Stimulated activated CD8-positive, alpha-beta memory T cell treated with anti-CD3 and anti-CD28 coated beads, Interleukin-15, amount 100 ng/mL, for 1 hour (primary cell): Measurements from ENCODE around the gene STRIP2.
"Not testable (repeated sequence)": the region's sequence is repeated elsewhere in the genome, so short reads cannot be mapped to it uniquely, and the experiment has no call there.

Experiments
- DNase-seq: peaks from one replicate; pipeline ENCODE4 v3.0.0-alpha.2; 2020; ENCODE audit warnings: low read depth

The STRIP2 gene

DNA sequence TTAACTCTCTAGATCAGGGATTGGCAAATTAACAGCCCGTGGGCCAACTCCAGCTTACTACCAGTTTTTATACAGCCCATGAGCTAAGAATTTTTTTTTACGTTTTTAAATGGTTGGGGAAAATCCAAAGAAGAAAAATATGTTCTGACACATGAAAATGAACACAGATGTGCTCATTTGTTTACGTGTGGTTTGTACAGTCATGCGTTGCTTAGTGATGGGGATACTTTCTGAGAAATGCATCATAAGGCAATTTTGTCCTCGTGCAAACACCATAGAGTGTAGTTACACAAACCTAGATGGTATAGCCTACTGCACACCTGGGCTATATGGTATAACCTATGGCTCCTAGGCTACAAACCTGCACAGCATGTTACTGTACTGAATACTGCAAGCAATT is 59.8 kb downstream of the STRIP2 start:
- no peak for DNase-seq

GRCh38 chr7:129495987-129496386 is 61.8 kb downstream of the STRIP2 start:
- DNase-seq, result no peak

- DNase-seq, result no peak
Observed at GRCh38 chr7:129496653-129497052, 62.4 kb downstream of the STRIP2 start.

GRCh38 chr7:129497156-129497555 is 62.9 kb downstream of the STRIP2 start:
- DNase-seq, result no peak

DNA sequence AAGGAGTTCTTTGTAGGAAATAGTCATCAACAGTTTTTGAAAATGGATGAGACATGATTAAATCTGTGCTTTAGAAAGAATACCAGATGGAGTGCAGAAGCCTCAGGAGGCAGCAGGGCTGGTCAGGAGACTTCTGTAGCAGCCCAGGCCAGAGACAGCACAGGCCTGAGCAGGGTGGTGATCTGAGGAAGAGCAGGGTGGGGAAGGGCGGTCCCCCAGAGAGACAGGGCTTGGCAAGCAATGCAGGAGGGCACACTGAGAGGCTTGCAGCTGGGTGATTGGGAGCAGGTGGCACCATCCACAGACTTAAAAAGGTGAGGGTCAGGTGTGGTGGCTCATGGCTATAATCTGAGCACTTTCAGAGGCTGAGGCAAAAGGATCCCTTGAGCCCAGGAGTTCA is 63.8 kb downstream of the STRIP2 start:
- no peak for DNase-seq

DNA sequence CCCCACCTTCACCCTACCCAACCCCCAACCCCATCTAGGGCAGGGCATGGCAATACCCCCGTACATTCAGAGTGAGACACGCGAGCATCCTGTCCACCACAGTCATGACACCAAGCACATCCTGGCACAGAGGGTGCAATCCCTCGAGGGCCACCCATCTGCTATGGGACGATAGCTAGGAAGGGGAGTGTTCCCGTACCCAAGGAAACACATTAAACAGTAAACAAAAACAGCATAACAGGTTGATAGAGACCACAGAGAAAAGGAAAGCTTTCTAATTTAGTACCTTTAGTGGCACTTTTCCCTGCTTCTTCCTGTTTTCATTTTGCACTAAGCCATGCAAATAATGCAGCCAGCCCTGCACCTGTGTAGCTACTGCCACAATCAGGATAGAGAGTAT is 65.8 kb downstream of the STRIP2 start:
- no peak for DNase-seq

DNA sequence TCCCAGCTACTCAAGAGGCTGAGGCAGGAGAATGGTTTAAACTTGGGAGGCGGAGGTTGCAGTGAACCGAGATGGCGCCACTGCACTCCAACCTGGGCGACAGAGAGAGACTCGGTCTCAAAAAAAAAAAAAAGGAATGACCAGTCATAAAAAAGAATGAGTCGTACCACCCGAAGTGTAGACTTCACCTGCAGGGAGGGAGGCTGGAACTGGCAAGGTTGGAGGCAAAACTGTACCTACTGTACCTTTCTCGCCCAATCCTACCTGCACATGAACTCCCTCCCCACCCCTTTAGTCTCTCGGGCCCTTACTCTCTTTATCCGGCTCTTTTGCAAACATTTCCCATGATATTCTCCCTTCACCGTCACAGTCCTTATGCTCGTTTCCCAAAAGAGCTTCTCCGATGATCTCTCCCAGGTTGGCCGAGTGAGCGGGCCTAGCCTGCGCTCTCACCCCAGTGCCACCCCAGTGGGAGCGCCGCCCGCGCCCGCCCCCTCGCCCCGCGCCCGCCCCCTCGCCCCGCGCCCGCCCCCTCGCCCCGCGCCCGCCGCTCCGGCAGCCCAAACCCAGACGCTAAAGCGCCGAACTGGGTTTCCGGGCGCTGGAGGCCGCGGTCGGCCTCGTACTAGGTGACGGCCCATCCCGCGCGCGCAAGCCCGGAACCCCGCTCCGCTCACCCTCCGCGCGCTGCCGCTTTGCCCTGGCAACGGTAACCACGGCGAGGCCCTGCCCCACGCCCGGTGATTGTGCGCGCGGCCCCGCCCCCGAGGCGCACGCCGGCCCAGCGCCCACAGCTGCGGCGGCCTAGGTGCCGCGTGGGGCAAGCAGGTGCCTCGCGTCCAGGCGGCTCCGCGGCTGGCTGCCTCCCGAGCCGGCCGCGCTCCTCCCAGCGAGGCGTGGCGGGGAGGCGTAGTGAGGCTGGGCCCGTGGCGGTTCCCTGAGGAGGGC is 67.8 kb downstream of the STRIP2 start, which contains the start of gene SMKR1:
TSS of gene SMKR1 (plus strand) at position 772 of the 948 bp plus-strand sequence. CDS start 294 bp downstream, outside the sequence.
- peak; percentile 80 for DNase-seq

DNA sequence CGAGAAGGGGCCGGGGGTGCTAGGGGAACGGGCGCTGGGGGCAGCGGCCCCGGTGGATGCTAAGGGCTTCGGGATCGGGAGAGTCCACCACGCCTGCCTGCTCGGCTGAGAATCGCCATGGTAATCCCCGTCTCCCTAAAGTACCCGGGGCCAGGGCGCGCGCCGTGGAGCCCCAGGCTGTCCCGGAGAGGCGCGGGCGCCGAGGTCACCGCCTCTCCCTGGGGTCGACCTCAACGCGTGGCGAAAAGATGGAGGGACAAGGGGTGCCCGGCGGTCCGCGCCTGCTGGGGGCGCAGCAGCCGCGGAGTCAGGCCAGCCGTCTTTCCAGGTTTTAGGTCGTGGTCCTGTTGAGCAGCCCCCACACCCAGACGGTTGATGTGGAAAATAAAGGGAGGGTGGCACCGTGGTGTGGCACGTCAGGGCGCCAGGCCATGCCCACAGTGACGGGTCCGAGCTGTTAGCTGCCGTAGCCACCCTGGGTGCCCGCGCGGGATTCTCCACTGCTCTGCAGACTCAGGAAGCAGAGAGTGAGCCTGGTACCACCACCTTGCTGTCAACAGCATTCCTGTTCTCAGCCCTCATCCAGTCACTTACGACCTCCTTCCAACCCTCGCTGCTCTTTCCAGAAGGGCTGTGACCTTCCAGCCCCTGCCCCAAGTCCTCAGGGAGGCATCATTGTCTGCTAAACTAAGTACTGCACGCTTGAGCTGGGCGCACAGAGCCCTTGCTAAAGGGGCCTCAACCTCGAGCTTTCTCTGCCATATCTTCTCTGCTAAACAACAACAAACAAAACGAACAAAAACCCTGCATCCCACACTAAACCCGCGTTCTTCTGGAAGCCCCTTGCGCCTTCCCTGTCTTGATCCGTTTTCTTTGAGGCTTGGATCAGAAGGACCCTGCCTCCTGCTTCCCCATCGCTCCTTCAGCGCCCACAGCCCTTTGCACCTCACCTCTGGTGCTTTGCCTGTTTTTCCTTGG is 68.8 kb downstream of the STRIP2 start:
- DNase-seq, result no peak

GRCh38 chr7:129503725-129504124 is 69.5 kb downstream of the STRIP2 start:
- DNase-seq, result no peak

GRCh38 chr7:129512192-129512591 is 78.0 kb downstream of the STRIP2 start:
- DNase-seq, result no peak

GRCh38 chr7:129513546-129513945 is 79.3 kb downstream of the STRIP2 start:
- no peak for DNase-seq

DNA sequence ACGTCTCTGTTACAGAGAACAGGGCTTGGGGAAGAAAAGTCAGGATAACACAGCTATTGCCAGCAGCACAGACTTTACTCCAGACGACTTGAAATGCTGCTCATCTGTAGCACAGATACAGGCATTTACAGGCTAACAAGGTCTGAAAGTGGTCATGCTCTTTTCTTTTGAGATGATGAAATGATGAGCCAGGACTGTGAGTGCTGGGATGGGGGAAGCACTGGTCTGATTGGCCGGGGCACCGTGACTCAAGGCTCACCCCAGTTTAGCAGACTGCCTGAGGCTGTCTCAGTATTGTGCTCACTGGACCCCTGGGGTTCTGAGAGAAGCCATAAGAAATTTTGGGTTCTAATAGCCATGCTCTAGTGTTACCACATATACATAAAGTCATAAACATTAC is 80.5 kb downstream of the STRIP2 start:
- no peak for DNase-seq

GRCh38 chr7:129515381-129515780 is 81.1 kb downstream of the STRIP2 start:
- no peak for DNase-seq

DNA sequence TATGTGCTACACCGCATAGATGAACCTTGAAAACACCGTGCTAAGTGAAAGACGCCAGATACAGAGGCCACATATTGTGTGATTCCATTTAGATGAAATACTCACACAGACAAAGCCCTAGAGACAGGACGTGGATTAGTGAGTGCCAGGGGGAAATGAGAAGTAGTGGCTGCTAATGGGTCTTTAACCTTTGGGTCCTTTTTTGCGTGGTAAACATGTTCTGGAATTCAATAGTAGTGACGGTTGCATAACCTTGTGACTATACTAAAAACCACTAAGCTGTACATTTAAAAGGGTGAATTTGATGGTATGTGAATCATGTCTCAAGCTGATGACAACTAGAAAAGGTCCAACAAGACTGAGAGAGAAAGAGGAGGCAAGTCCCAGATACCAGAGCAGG is 83.7 kb downstream of the STRIP2 start:
- DNase-seq, result no peak

DNA sequence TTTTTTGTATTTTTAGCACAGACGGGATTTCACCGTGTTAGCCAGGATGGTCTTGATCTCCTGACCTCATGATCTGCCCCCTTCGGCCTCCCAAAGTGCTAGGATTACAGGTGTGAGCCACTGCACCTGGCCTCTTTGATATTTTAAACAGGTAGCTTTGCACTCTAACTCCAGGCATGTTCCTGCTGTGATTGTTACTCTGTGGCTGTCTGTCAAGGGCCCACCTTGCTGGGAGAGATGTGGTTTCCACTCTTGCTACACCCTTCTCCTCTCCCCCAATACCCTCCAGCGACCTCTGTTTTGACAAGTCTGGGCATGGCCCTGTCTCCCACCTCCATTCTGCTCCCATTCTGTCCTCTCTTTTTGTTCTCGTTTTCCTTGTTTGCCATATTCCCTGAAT is 85.2 kb downstream of the STRIP2 start:
- DNase-seq, result no peak

GRCh38 chr7:129522088-129522970 is 88.1 kb downstream of the STRIP2 start:
- DNase-seq, result no peak

DNA sequence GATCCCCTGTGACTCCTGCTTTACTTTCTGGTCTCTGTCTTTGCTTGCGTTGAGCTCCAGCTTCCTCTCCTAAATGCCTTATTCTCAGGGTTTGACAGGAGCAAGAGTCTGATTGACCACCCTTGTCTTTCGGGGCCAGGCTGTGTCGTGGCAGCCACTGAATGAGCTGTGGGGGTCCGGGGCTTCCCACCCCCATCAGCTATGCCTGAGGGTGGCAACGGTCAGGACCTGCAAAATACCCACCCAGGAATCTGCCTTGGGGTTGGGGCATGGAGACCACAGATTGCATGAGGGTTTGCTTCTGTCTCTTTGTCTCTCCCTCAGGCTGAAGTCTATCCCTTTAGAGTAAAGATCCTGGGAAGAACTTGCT is 88.7 kb downstream of the STRIP2 start:
- DNase-seq, result no peak

DNA sequence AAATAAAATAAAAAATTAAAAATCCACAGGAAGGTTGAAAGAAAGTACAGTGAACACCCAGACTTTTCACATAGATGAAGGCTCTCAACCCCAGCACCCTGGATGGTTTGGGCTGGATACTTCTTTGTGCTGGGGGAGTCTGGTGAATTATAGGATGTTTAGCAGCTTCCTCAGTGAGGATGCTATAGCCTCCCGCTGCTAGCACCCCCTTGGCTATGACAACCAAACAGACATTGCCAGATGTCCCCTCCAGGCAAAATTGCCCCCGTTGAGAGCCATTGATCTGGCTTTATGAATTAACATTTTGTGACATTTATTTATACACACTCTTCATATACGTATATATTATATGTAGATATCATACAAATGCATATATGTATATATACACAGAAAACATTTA is 89.7 kb downstream of the STRIP2 start:
- no peak for DNase-seq

DNA sequence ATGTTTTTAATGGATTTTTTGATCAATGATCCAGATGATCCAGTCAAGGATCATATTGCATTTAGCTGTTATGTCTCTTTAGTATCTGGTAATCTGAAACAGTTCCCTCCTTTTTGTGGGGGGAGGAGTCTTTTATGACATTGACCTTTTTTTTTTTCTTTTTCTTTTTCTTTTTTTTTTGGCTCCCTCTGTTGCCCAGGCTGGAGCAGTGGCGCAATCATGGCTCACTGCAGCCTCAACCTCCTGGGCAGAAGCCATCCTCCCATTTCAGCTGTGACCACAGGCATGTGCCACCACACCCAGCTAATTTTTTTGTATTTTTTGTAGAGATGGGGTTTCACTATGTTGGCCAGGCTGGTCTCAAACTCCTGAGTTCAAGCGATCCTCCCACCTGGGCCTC is 90.2 kb downstream of the STRIP2 start:
- not testable (repeated sequence) for DNase-seq

GRCh38 chr7:129525225-129525862 is 91.1 kb downstream of the STRIP2 start:
- no peak for DNase-seq

GRCh38 chr7:129529643-129530042 is 95.4 kb downstream of the STRIP2 start:
- no peak for DNase-seq
